CD4-positive, alpha-beta T cell treated with Interleukin-4 for 4 hours (primary cell): ENCODE measurements around the gene FIGN.

Source experiments
- DNase-seq: peaks from one replicate; pipeline ENCODE4 v3.0.0-alpha.2; 2020

The FIGN gene

GRCh38 chr2:163659224-163659623 is 76.6 kb downstream of the FIGN start:
- DNase-seq = no peak

- no peak for DNase-seq
Observed at GRCh38 chr2:163658556-163658955, 77.3 kb downstream of the FIGN start.

- no peak for DNase-seq
Observed at GRCh38 chr2:163657281-163657656, 78.5 kb downstream of the FIGN start.

- no peak for DNase-seq
Observed at GRCh38 chr2:163656622-163657280, 79.1 kb downstream of the FIGN start.

GRCh38 chr2:163655667-163656066 is 80.1 kb downstream of the FIGN start:
- DNase-seq = no peak

- no peak for DNase-seq
Observed at GRCh38 chr2:163652751-163653150, 83.1 kb downstream of the FIGN start.

GRCh38 chr2:163649080-163649479 is 86.7 kb downstream of the FIGN start:
- DNase-seq = no peak

GRCh38 chr2:163647300-163647699 is 88.5 kb downstream of the FIGN start:
- DNase-seq = no peak

GRCh38 chr2:163646687-163647086 is 89.1 kb downstream of the FIGN start:
- DNase-seq = no peak

- no peak for DNase-seq
Observed at GRCh38 chr2:163644238-163644637, 91.6 kb downstream of the FIGN start.

GRCh38 chr2:163641986-163642385 is 93.8 kb downstream of the FIGN start:
- DNase-seq = no peak

GRCh38 chr2:163640542-163641193 is 95.1 kb downstream of the FIGN start:
- no peak for DNase-seq

GRCh38 chr2:163637871-163638270 is 97.9 kb downstream of the FIGN start:
- no peak for DNase-seq

- no peak for DNase-seq
Observed at GRCh38 chr2:163633291-163633690, 102.5 kb downstream of the FIGN start.

GRCh38 chr2:163630836-163631235 is 105.0 kb downstream of the FIGN start:
- no peak for DNase-seq

GRCh38 chr2:163626639-163627109 is 109.1 kb downstream of the FIGN start:
- no peak for DNase-seq

GRCh38 chr2:163626208-163626607 is 109.6 kb downstream of the FIGN start:
- DNase-seq = no peak

GRCh38 chr2:163625632-163626031 is 110.2 kb downstream of the FIGN start:
- DNase-seq = no peak

GRCh38 chr2:163621445-163622004 is 114.3 kb downstream of the FIGN start:
- no peak for DNase-seq

- DNase-seq = no peak
Observed at GRCh38 chr2:163617517-163617916, 118.3 kb downstream of the FIGN start.

- no peak for DNase-seq
Observed at GRCh38 chr2:163613266-163613731, 122.5 kb downstream of the FIGN start.

GRCh38 chr2:163612332-163612731 is 123.5 kb downstream of the FIGN start:
- no peak for DNase-seq

- DNase-seq = no peak
Observed at GRCh38 chr2:163611557-163611906, 124.3 kb downstream of the FIGN start.

- no peak for DNase-seq
Observed at GRCh38 chr2:163610817-163611556, 124.8 kb downstream of the FIGN start.
